Effector memory CD4-positive, alpha-beta T cell (primary cell): ENCODE results near the gene RPUSD3.

Experiments
- DNase-seq, 3 donors: peaks; one replicate each; pipeline ENCODE4 v3.0.0-alpha.2; 2020
- H3K27ac ChIP-seq: 2 replicates; pipeline ENCODE4 v1.7.0; 2013; ENCODE audit warnings: mild to moderate bottlenecking, low read length, moderate library complexity; ENCODE audit not compliant: insufficient read depth, poor library complexity, severe bottlenecking
- H3K27me3 ChIP-seq: replicated peaks from 2 replicates; pipeline ENCODE4 v1.7.0; 2013; ENCODE audit warnings: mild to moderate bottlenecking, low read length; ENCODE audit not compliant: insufficient read depth, control insufficient read depth, poor library complexity, severe bottlenecking
- H3K36me3 ChIP-seq: 2 replicates; pipeline ENCODE4 v1.7.0; 2013; ENCODE audit warnings: mild to moderate bottlenecking, low read length, moderate library complexity; ENCODE audit not compliant: control insufficient read depth, insufficient read depth
- H3K4me1 ChIP-seq: 2 replicates; pipeline ENCODE4 v1.7.0; 2013; ENCODE audit warnings: low read length, mild to moderate bottlenecking; ENCODE audit not compliant: control insufficient read depth, insufficient read depth, poor library complexity, severe bottlenecking
- H3K4me3 ChIP-seq: 2 replicates; pipeline ENCODE4 v1.7.0; 2013; ENCODE audit warnings: low read length, low read depth, mild to moderate bottlenecking; ENCODE audit not compliant: insufficient read depth, poor library complexity, severe bottlenecking
- H3K9me3 ChIP-seq: 2 replicates; pipeline ENCODE4 v1.7.0; 2013; ENCODE audit warnings: mild to moderate bottlenecking, low read length, moderate library complexity; ENCODE audit not compliant: control insufficient read depth

Gene RPUSD3

DNA sequence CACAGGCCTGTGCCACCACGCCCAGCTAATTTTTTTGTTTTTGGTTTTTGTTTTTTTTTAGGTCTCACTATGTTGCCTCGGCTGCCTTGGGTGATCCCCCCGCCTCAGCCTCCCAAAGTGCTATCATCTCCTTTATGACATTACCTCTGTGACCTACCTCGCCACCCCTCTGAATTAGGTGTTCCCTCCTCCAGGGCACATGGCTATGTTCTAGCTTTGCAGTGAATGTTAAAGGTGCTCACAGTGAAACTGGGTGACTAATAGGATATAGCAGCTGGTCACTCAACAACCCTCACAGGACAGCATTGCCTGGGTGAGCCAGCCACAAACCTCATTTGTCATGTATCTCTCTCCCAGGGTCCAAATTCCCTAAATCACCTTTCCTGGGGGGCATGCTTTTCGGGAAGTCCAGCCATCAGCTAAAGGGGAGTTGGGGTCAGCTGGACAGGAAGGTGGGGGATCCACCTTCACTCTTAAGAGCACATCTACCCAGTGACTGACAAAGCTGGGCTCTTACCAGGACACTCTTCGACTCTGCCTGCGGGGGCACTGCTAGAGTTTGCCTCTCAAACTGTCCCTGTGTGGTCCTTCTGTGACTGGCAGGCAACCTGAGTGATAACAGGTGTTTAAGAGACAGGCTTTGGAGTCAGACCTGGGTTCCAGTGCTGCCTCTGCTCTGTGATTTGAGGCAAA is 35.3 kb downstream of the RPUSD3 start:
- peaks cover 30% of the 10 kb centered on the region for H3K4me1 ChIP-seq
- peak overlapping the region; percentile 82 for H3K4me3 ChIP-seq
- peak overlapping the region; percentile 76 for H3K27ac ChIP-seq
- DNase-seq, result peak in 1 of 3 donors; percentile 21
- no peaks in the 10 kb centered on the region for H3K9me3 ChIP-seq
- H3K36me3 ChIP-seq, result peaks cover 40% of the 10 kb centered on the region
- H3K27me3 ChIP-seq, result no peaks in the 10 kb centered on the region

DNA sequence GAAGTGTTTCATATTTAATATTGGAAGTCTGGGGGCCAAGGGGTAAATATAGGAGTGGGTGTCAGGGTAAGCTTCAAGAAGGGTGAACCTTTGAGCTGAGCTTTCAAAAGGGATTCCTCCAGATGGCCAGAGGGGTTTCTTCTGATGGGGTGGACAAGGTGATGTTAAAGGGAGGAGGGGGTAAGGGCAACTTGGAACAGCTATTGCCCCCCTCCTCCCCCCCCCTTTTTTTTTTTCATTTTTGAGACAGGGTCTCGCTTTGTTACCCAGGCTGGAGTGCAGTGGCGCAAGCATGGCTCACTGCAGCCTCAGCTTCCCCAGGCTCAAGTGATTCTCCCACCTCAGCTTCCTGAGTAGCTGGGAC is 35.8 kb downstream of the RPUSD3 start:
- Histone ChIP-seq H3K4me3 (no peak overlapping the region), H3K36me3 (peaks cover 45% of the 10 kb centered on the region), H3K9me3 (no peaks in the 10 kb centered on the region), H3K27me3 (no peaks in the 10 kb centered on the region), H3K4me1 (peaks cover 30% of the 10 kb centered on the region), H3K27ac (peak overlapping the region; percentile 76)
- DNase-seq, result no peak

DNA sequence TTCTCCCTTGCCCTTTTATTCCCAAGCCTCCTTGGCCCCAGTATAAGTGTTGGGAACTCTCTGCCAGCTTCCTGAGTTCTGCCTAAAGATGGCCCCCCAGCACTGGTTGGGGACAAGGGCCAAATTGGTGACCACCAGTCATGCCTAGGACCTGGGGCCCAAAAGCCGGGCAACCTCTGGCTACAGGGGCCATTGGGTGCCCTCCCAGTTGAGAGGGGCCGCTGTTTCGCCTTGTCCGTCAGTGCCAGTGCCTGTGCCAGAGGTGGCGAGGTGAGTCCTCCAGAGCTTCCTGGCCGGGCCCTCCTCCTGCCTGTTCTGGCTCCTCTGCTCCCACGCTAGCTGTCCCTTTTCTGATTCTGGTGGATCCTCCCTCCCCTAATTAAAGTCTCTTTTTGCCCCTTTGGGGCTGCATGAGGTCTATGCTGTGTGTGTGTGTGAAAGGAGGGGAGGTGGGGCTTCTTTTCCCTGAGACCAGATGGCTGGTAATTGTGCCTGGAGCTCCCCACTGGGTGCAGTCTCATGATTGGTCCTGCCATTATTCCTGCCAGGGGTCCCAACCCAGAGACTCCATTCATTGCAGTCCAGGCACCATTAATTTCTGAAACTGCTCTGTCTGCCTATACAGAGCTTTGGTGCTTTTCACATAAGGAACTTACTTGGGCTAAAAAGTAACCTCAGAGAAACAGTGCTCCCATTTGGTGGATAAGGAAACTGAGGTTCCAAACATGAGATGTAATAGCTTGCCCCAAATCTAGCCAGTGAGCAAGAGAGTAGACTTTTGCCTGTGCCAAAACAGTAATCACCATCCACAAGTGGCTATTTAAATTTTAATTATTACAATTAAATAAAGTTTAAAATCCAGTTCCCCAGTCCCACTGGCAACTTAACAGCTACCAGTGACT is 36.9 kb downstream of the RPUSD3 start:
- Histone ChIP-seq H3K27ac (peak overlapping the region; percentile 15), H3K4me1 (peaks cover 30% of the 10 kb centered on the region), H3K36me3 (peaks cover 47% of the 10 kb centered on the region), H3K27me3 (no peaks in the 10 kb centered on the region), H3K9me3 (no peaks in the 10 kb centered on the region), H3K4me3 (no peak overlapping the region)
- no peak for DNase-seq

DNA sequence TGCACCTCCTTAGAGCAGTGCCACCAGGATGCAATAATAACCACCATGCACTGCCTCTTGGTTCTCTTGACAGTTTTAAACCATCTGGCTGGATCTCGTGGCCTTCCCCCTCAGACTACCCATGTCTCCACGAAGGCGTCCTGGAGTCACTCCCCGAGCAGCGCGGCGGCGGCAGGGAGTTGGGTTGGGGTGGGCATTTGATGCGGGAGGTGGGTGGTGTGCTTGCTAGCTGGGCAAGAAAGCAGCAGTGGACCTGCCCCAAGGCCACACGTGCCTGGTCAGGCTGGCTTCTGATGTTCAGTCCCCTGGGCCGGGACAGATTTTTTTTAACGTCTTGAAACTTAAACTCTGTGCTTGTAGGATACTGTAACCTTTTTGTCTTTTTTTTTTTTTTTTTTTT is 37.7 kb downstream of the RPUSD3 start:
- no peak for DNase-seq
- no peaks in the 10 kb centered on the region for H3K27me3 ChIP-seq
- no peak overlapping the region for H3K4me3 ChIP-seq
- H3K4me1 ChIP-seq, result peaks cover 30% of the 10 kb centered on the region
- no peak overlapping the region for H3K27ac ChIP-seq
- peaks cover 54% of the 10 kb centered on the region for H3K36me3 ChIP-seq
- no peaks in the 10 kb centered on the region for H3K9me3 ChIP-seq

DNA sequence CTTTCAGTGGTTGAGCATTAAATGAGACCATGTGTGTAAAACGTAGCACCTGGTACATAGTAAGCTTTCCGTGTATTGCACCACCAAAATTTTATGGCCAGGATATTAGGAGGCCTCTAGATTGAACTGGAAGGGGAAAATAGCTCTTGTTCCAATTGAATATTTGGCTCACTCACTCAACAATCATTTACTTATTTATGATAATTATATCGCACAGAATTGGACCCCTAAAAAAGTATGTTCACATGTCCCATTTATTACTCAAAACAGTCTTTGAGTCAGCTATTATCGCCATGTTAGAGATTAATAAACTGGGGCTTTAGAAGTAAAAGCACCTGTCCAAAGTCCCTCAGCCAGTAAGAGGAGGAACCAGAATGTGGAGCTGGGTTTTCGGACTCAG is 38.8 kb downstream of the RPUSD3 start:
- Histone ChIP-seq H3K27me3 (no peaks in the 10 kb centered on the region), H3K9me3 (no peaks in the 10 kb centered on the region), H3K4me1 (peaks cover 25% of the 10 kb centered on the region), H3K4me3 (no peak overlapping the region), H3K36me3 (peaks cover 63% of the 10 kb centered on the region), H3K27ac (no peak overlapping the region)
- DNase-seq, result no peak

DNA sequence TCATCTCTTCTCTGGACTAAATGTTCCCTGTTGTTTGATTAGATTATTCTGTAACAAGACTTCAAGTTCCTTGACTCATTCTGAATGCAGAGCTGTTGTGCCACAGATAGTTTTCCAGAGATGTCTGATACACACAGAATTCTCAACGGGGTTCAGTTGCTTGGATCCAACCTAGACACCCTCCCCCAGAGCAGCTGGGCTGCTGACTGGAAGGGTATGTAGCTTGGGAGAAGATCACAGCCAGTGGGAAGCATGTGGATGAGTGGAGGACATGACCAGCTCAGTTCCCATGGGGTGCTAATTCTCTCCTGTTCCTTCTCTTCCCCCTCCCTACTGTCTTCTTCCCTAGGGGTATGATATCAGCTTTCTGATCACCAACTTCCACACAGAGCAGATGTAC is 40.3 kb downstream of the RPUSD3 start:
- peaks cover 76% of the 10 kb centered on the region for H3K36me3 ChIP-seq
- DNase-seq, result no peak
- H3K9me3 ChIP-seq, result no peaks in the 10 kb centered on the region
- H3K4me3 ChIP-seq, result no peak overlapping the region
- peaks cover 12% of the 10 kb centered on the region for H3K4me1 ChIP-seq
- H3K27me3 ChIP-seq, result no peaks in the 10 kb centered on the region
- no peak overlapping the region for H3K27ac ChIP-seq

DNA sequence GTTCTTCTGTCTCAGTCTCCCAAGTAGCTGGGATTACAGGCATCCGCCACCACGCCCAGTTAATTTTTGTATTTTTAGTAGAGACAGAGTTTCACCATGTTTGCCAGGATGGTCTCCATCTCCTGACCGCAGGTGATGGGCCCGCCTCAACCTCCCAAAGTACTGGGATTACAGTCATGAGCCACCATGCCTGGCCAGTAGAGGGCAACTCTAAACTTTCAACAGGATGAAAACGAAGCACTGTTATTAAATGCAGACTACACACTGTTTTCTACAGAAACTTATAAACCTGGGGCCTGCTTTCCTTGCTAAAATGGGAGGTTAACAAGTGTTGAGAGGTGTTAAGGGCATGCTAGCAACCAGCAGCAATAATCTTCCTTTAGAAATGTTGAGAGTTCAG is 43.3 kb downstream of the RPUSD3 start:
- H3K27ac ChIP-seq, result no peak overlapping the region
- no peaks in the 10 kb centered on the region for H3K27me3 ChIP-seq
- no peak overlapping the region for H3K4me3 ChIP-seq
- no peaks in the 10 kb centered on the region for H3K9me3 ChIP-seq
- H3K36me3 ChIP-seq, result peaks cover 77% of the 10 kb centered on the region
- no peak for DNase-seq
- peaks cover 4% of the 10 kb centered on the region for H3K4me1 ChIP-seq

DNA sequence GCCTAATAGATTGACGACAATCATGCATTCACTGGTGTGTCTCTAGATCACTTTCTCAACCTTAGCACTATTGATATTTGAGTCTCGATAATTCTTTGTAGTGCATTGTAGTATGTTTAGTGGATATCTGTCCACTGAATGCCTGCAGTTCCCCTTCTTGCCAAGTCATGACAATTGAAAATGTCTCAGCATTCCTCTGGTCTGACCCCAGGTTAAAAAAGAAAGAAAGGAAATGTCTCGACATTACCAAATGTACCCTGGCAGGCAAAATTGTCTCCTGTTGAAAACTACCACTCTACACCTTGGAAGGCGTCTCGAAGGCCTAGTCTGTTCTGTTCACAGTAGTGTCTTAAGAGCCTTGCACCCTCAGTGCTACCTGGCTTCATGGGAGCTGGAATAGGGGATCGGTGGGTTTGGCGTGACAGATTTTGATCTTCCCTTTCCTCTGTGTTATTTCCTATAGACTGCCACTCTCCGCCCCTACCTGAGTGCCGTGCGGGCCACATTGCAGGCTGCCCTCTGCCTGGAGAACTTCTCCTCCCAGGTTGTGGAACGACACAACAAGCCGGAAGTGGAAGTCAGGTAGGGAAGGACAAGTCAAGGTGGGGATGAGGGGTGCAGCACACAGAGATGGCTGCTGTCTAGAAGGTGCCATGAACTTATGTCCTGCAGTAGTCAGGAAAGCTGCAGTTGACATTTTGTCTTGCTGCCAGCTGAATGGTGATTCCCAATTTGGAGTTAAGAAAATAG is 46.4 kb downstream of the RPUSD3 start:
- no peak overlapping the region for H3K27ac ChIP-seq

DNA sequence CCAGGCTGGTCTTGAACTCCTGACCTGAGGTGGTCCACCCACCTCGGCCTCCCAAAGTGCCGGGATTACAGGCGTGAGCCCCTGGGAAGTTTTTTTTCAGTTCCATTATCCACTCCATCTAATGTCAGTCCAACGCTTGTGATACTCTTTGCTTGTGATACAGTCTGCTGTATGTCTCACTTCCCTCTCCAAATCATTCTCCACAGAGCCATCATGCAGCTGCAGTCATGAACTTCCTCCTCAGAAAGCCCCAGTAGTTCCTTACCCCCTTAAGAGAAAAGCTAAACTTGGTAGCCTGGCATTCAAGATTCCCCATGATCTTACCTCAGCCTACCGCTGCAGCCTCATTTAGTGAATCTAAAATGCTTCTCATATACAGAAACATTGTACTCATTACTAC is 48.6 kb downstream of the RPUSD3 start:
- H3K4me1 ChIP-seq, result peaks cover 30% of the 10 kb centered on the region
- no peaks in the 10 kb centered on the region for H3K9me3 ChIP-seq
- H3K27ac ChIP-seq, result no peak overlapping the region
- no peak for DNase-seq
- peaks cover 37% of the 10 kb centered on the region for H3K36me3 ChIP-seq
- no peaks in the 10 kb centered on the region for H3K27me3 ChIP-seq
- no peak overlapping the region for H3K4me3 ChIP-seq

More for the DNA sequence above, 46.4 kb downstream of the RPUSD3 start:
- Histone ChIP-seq H3K36me3 (peaks cover 51% of the 10 kb centered on the region), H3K4me3 (no peak overlapping the region), H3K4me1 (peaks cover 16% of the 10 kb centered on the region), H3K9me3 (no peaks in the 10 kb centered on the region), H3K27me3 (no peaks in the 10 kb centered on the region)
- DNase-seq, result no peak
